WTC11 (cell line): ENCODE data around the gene ZNF664. TPM values are rescaled to one million over a fixed set of nuclear protein-coding genes. Genes with fewer than 3 reads are reported as not detected.

Experiments used
- ATAC-seq: fragments of 200-7000 bp; cut with Tn5 transposase; 2 replicates; pipeline ENCODE4 v1.10.0; 2021; ENCODE audit warnings: mild to moderate bottlenecking, moderate library complexity
- CTCF ChIA-PET: fragments of 300-600 bp; sonication (Branson Sonifier 250); formaldehyde crosslinking; loops from one replicate; lab custom pipeline; 2021; ENCODE audit warnings: antibody characterized with exemption; lab: Charles Lee
- POLR2A ChIA-PET: fragments of 350-600 bp; sonication (Branson Sonifier 250); formaldehyde crosslinking; loops from one replicate; lab custom pipeline; 2021; ENCODE audit warnings: antibody characterized with exemption; lab: Charles Lee
- DNase-seq: peaks from one replicate; pipeline ENCODE4 v3.0.0; 2021; ENCODE audit warnings: low spot score
- H3K27ac Mint-ChIP-seq: 2 replicates; pipeline ENCODE4 v1.8.0; 2021; ENCODE audit warnings: mixed read lengths
- H3K27me3 Mint-ChIP-seq: 2 replicates; pipeline ENCODE4 v1.8.0; 2021; ENCODE audit warnings: low read depth, mild to moderate bottlenecking, moderate library complexity, mixed read lengths
- H3K36me3 Mint-ChIP-seq: 2 replicates; pipeline ENCODE4 v1.8.0; 2021; ENCODE audit warnings: mixed read lengths
- H3K4me1 Mint-ChIP-seq: 2 replicates; pipeline ENCODE4 v1.8.0; 2022; ENCODE audit warnings: mixed read lengths
- H3K4me3 Mint-ChIP-seq: 2 replicates; pipeline ENCODE4 v1.8.0; 2021; ENCODE audit warnings: mild to moderate bottlenecking, moderate library complexity, mixed read lengths
- H3K9me3 Mint-ChIP-seq: 2 replicates; pipeline ENCODE4 v1.8.0; 2021; ENCODE audit warnings: mixed read lengths
- ATF1 ChIP-seq: sonication (generic); formaldehyde crosslinking; IDR thresholded peaks from 2 replicates; pipeline ENCODE4 v1.8.1; 2023; ENCODE audit warnings: mild to moderate bottlenecking, moderate library complexity, missing genetic modification reagents
- CREM ChIP-seq: sonication (generic); formaldehyde crosslinking; IDR thresholded peaks from 2 replicates; pipeline ENCODE4 v1.8.1; 2022; ENCODE audit warnings: mild to moderate bottlenecking, missing genetic modification reagents, moderate library complexity
- ELF4 ChIP-seq: sonication (generic); formaldehyde crosslinking; IDR thresholded peaks from 2 replicates; pipeline ENCODE4 v1.8.1; 2022; ENCODE audit warnings: low read depth, mild to moderate bottlenecking, moderate library complexity, missing genetic modification reagents
- ETV6 ChIP-seq: sonication (generic); formaldehyde crosslinking; IDR thresholded peaks from 2 replicates; pipeline ENCODE4 v1.8.1; 2022; ENCODE audit warnings: mild to moderate bottlenecking, missing genetic modification reagents
- HMGA2 ChIP-seq: fragments of 250-450 bp; sonication (Bioruptor Pico); IDR thresholded peaks from 2 replicates; pipeline ENCODE4 v1.4.0; 2021; ENCODE audit warnings: mild to moderate bottlenecking, moderate library complexity
- JAZF1 ChIP-seq: fragments of 250-450 bp; sonication (Bioruptor Pico); IDR thresholded peaks from 2 replicates; pipeline ENCODE4 v1.9.0; 2021; ENCODE audit warnings: moderate library complexity, mild to moderate bottlenecking, inconsistent platforms
- KAT7 ChIP-seq: sonication (generic); formaldehyde crosslinking; IDR thresholded peaks from 2 replicates; pipeline ENCODE4 v1.8.1; 2023; ENCODE audit warnings: missing genetic modification reagents, mild to moderate bottlenecking, borderline replicate concordance
- MYBL2 ChIP-seq: sonication (generic); formaldehyde crosslinking; IDR thresholded peaks from 2 replicates; pipeline ENCODE4 v1.8.1; 2023; ENCODE audit warnings: mild to moderate bottlenecking, moderate library complexity, missing genetic modification reagents
- NFYB ChIP-seq: sonication (generic); formaldehyde crosslinking; conservative IDR thresholded peaks from 2 replicates; pipeline ENCODE4 v1.8.0; 2022; ENCODE audit warnings: low read depth, missing genetic modification reagents
- NR1H2 ChIP-seq: sonication (generic); formaldehyde crosslinking; IDR thresholded peaks from 2 replicates; pipeline ENCODE4 v1.9.0; 2021; ENCODE audit warnings: mild to moderate bottlenecking, moderate library complexity, missing genetic modification reagents
- NR3C1 ChIP-seq: sonication (generic); formaldehyde crosslinking; conservative IDR thresholded peaks from 2 replicates; pipeline ENCODE4 v1.8.1; 2023; ENCODE audit warnings: low read depth, mild to moderate bottlenecking, missing genetic modification reagents
- OVOL2 ChIP-seq: fragments of 250-450 bp; sonication (Bioruptor Pico); IDR thresholded peaks from 2 replicates; pipeline ENCODE4 v1.9.0; 2021; ENCODE audit warnings: mild to moderate bottlenecking, borderline replicate concordance
- TCF7 ChIP-seq: sonication (generic); formaldehyde crosslinking; IDR thresholded peaks from 2 replicates; pipeline ENCODE4 v1.8.0; 2022; ENCODE audit warnings: mild to moderate bottlenecking, low read depth, missing genetic modification reagents, moderate library complexity
- TEAD4 ChIP-seq: sonication (generic); formaldehyde crosslinking; IDR thresholded peaks from 2 replicates; pipeline ENCODE4 v1.8.0; 2022; ENCODE audit warnings: mild to moderate bottlenecking, missing genetic modification reagents
- ZBTB21 ChIP-seq: sonication (generic); formaldehyde crosslinking; IDR thresholded peaks from 2 replicates; pipeline ENCODE4 v1.8.1; 2023; ENCODE audit warnings: mild to moderate bottlenecking, missing genetic modification reagents, borderline replicate concordance
- ZNF219 ChIP-seq: sonication (generic); formaldehyde crosslinking; IDR thresholded peaks from 2 replicates; pipeline ENCODE4 v1.8.0; 2023; ENCODE audit warnings: missing genetic modification reagents, mild to moderate bottlenecking, borderline replicate concordance
- ZNF232 ChIP-seq: sonication (generic); formaldehyde crosslinking; IDR thresholded peaks from 2 replicates; pipeline ENCODE4 v1.8.0; 2022; ENCODE audit warnings: mild to moderate bottlenecking, missing genetic modification reagents
- ZNF263 ChIP-seq: sonication (generic); formaldehyde crosslinking; IDR thresholded peaks from 2 replicates; pipeline ENCODE4 v1.8.1; 2022; ENCODE audit warnings: low read depth, mild to moderate bottlenecking, moderate library complexity, missing genetic modification reagents
- ZNF423 ChIP-seq: fragments of 250-450 bp; sonication (Bioruptor Pico); IDR thresholded peaks from 2 replicates; pipeline ENCODE4 v2.1.2; 2022; ENCODE audit warnings: mild to moderate bottlenecking, moderate library complexity
- ZNF671 ChIP-seq: fragments of 250-450 bp; sonication (Bioruptor Pico); IDR thresholded peaks from 2 replicates; pipeline ENCODE4 v1.8.0; 2021; ENCODE audit warnings: mild to moderate bottlenecking
- total RNA-seq: library from RNA; stranded (reverse); gene quantifications from 3 replicates; pipeline ENCODE4 v1.2.3, GENCODE V29; 2021
- TF ChIP-seq, protein P1 (sequence below): fragments of 250-450 bp; sonication (Bioruptor Pico); IDR thresholded peaks from 2 replicates; pipeline ENCODE4 v1.9.0; 2021; ENCODE audit warnings: mild to moderate bottlenecking
- TF ChIP-seq, protein P2 (sequence below): sonication (generic); formaldehyde crosslinking; IDR thresholded peaks from 2 replicates; pipeline ENCODE4 v1.8.1; 2022; ENCODE audit warnings: mild to moderate bottlenecking, missing genetic modification reagents, moderate library complexity, borderline replicate concordance
- TF ChIP-seq, protein P3 (sequence below): sonication (generic); formaldehyde crosslinking; IDR thresholded peaks from 2 replicates; pipeline ENCODE4 v1.8.1; 2023; ENCODE audit warnings: mild to moderate bottlenecking, missing genetic modification reagents, borderline replicate concordance
- TF ChIP-seq, protein P4 (sequence below): fragments of 250-450 bp; sonication (Bioruptor Pico); IDR thresholded peaks from 2 replicates; pipeline ENCODE4 v1.9.0; 2021; ENCODE audit warnings: mild to moderate bottlenecking, borderline replicate concordance

ZNF664 gene
- total RNA-seq, 1 experiment from 2014 or later: 61.7 TPM

DNA sequence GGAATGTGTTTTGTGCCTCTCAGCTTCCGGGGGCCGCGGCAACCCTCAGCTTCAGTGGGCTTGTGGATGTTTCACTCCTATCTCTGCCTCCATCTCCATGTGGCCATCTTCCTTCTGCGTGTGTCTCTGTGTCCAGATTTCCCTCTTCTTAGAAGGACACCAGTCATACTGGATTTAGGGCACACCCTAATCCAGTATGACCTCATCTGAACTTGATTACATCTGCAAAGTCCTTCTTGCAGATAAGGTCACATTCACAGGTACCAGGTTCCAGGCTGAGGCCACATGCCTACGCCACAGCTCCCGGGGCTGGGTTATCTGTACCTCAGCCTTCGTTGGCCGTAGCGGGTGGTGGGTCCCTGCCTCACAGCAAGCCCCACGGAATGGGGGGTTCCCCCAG, 68.9 kb downstream of the ZNF664 start:
- DNase-seq (no peak), ATAC-seq (no peak)
- Mint-ChIP-seq H3K36me3 (peaks cover 8% of the 10 kb centered on the region), H3K27me3 (peaks cover 3% of the 10 kb centered on the region; the same call in 1 of the 2 replicates), H3K9me3 (peaks cover 11% of the 10 kb centered on the region), H3K27ac (no peak overlapping the region), H3K4me3 (no peak overlapping the region)
- POLR2A ChIA-PET: no interaction called here
- no peak for TF ChIP-seq ATF1 (CRISPR knock-in tag)
- no peak for TF ChIP-seq NR1H2
- no peak for TF ChIP-seq MYBL2 (CRISPR knock-in tag)
- no peak for TF ChIP-seq OVOL2
- TF ChIP-seq, protein P1, sequence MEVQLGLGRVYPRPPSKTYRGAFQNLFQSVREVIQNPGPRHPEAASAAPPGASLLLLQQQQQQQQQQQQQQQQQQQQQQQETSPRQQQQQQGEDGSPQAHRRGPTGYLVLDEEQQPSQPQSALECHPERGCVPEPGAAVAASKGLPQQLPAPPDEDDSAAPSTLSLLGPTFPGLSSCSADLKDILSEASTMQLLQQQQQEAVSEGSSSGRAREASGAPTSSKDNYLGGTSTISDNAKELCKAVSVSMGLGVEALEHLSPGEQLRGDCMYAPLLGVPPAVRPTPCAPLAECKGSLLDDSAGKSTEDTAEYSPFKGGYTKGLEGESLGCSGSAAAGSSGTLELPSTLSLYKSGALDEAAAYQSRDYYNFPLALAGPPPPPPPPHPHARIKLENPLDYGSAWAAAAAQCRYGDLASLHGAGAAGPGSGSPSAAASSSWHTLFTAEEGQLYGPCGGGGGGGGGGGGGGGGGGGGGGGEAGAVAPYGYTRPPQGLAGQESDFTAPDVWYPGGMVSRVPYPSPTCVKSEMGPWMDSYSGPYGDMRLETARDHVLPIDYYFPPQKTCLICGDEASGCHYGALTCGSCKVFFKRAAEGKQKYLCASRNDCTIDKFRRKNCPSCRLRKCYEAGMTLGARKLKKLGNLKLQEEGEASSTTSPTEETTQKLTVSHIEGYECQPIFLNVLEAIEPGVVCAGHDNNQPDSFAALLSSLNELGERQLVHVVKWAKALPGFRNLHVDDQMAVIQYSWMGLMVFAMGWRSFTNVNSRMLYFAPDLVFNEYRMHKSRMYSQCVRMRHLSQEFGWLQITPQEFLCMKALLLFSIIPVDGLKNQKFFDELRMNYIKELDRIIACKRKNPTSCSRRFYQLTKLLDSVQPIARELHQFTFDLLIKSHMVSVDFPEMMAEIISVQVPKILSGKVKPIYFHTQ (CRISPR knock-in tag): no peak
- no peak for TF ChIP-seq NFYB (CRISPR knock-in tag)
- TF ChIP-seq, protein P2, sequence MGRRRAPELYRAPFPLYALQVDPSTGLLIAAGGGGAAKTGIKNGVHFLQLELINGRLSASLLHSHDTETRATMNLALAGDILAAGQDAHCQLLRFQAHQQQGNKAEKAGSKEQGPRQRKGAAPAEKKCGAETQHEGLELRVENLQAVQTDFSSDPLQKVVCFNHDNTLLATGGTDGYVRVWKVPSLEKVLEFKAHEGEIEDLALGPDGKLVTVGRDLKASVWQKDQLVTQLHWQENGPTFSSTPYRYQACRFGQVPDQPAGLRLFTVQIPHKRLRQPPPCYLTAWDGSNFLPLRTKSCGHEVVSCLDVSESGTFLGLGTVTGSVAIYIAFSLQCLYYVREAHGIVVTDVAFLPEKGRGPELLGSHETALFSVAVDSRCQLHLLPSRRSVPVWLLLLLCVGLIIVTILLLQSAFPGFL (CRISPR knock-in tag): no peak
- TF ChIP-seq, protein P3, sequence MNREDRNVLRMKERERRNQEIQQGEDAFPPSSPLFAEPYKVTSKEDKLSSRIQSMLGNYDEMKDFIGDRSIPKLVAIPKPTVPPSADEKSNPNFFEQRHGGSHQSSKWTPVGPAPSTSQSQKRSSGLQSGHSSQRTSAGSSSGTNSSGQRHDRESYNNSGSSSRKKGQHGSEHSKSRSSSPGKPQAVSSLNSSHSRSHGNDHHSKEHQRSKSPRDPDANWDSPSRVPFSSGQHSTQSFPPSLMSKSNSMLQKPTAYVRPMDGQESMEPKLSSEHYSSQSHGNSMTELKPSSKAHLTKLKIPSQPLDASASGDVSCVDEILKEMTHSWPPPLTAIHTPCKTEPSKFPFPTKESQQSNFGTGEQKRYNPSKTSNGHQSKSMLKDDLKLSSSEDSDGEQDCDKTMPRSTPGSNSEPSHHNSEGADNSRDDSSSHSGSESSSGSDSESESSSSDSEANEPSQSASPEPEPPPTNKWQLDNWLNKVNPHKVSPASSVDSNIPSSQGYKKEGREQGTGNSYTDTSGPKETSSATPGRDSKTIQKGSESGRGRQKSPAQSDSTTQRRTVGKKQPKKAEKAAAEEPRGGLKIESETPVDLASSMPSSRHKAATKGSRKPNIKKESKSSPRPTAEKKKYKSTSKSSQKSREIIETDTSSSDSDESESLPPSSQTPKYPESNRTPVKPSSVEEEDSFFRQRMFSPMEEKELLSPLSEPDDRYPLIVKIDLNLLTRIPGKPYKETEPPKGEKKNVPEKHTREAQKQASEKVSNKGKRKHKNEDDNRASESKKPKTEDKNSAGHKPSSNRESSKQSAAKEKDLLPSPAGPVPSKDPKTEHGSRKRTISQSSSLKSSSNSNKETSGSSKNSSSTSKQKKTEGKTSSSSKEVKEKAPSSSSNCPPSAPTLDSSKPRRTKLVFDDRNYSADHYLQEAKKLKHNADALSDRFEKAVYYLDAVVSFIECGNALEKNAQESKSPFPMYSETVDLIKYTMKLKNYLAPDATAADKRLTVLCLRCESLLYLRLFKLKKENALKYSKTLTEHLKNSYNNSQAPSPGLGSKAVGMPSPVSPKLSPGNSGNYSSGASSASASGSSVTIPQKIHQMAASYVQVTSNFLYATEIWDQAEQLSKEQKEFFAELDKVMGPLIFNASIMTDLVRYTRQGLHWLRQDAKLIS (CRISPR knock-in tag): no peak
- TF ChIP-seq ZNF671: no peak
- no peak for TF ChIP-seq JAZF1 (CRISPR knock-in tag)
- no peak for TF ChIP-seq ZNF219 (CRISPR knock-in tag)
- TF ChIP-seq ETV6 (CRISPR knock-in tag): no peak
- TF ChIP-seq, all 79 proteins: peak for 0
- CTCF ChIA-PET: interaction anchor here (1.1 to 1.9 kb wide), 3 partner anchors 9 to 274 kb away, joined by 4 to 12 read pairs (median 7); no protein-coding TSS in a partner anchor
- peaks cover 31% of the 10 kb centered on the region for H3K4me1 Mint-ChIP-seq

DNA sequence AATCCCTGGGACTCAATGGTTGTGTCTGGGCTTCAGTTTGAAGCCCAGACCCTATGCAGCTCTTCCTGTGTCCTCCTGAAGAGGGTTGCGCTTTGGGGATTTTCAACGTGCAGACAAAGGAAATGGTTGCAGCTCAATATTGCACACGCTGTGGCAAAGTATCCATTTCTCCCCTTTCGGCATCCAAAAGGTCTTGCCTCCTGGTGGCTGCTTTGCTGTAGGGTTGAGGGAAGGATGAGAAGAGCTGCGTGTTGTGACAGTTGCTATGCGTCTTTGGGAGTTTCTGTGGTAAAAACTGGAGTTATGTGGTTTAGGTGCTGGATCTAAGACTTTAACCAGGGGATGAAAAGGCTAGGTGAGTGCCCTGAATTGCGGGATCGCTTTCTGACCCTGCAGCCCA, 71.0 kb downstream of the ZNF664 start:
- Mint-ChIP-seq H3K9me3 (peaks cover 30% of the 10 kb centered on the region), H3K27ac (no peak overlapping the region), H3K4me3 (no peak overlapping the region), H3K27me3 (peaks cover 3% of the 10 kb centered on the region; the same call in 1 of the 2 replicates), H3K36me3 (peaks cover 24% of the 10 kb centered on the region), H3K4me1 (peaks cover 22% of the 10 kb centered on the region)
- ATAC-seq: no peak
- ChIA-PET POLR2A (interaction anchor here (0.6 to 1.5 kb wide), 2 partner anchors 96 to 530 kb away, joined by 4 to 8 read pairs; no protein-coding TSS in a partner anchor), CTCF (interaction anchor here (0.8 to 3.5 kb wide), 11 partner anchors 10 to 728 kb away, joined by 3 to 34 read pairs (median 4); no protein-coding TSS in a partner anchor)
- DNase-seq: no peak
- no peak for TF ChIP-seq CREM (CRISPR knock-in tag)
- TF ChIP-seq ZNF423 (CRISPR knock-in tag): no peak
- TF ChIP-seq, protein P4, sequence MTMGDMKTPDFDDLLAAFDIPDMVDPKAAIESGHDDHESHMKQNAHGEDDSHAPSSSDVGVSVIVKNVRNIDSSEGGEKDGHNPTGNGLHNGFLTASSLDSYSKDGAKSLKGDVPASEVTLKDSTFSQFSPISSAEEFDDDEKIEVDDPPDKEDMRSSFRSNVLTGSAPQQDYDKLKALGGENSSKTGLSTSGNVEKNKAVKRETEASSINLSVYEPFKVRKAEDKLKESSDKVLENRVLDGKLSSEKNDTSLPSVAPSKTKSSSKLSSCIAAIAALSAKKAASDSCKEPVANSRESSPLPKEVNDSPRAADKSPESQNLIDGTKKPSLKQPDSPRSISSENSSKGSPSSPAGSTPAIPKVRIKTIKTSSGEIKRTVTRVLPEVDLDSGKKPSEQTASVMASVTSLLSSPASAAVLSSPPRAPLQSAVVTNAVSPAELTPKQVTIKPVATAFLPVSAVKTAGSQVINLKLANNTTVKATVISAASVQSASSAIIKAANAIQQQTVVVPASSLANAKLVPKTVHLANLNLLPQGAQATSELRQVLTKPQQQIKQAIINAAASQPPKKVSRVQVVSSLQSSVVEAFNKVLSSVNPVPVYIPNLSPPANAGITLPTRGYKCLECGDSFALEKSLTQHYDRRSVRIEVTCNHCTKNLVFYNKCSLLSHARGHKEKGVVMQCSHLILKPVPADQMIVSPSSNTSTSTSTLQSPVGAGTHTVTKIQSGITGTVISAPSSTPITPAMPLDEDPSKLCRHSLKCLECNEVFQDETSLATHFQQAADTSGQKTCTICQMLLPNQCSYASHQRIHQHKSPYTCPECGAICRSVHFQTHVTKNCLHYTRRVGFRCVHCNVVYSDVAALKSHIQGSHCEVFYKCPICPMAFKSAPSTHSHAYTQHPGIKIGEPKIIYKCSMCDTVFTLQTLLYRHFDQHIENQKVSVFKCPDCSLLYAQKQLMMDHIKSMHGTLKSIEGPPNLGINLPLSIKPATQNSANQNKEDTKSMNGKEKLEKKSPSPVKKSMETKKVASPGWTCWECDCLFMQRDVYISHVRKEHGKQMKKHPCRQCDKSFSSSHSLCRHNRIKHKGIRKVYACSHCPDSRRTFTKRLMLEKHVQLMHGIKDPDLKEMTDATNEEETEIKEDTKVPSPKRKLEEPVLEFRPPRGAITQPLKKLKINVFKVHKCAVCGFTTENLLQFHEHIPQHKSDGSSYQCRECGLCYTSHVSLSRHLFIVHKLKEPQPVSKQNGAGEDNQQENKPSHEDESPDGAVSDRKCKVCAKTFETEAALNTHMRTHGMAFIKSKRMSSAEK (CRISPR knock-in tag): no peak
- TF ChIP-seq ELF4: no peak
- TF ChIP-seq ZBTB21 (CRISPR knock-in tag): no peak
- no peak for TF ChIP-seq ZNF232 (CRISPR knock-in tag)
- TF ChIP-seq HMGA2 (CRISPR knock-in tag): no peak
- TF ChIP-seq ZNF263 (CRISPR knock-in tag): no peak
- no peak for TF ChIP-seq KAT7 (CRISPR knock-in tag)
- no peak for TF ChIP-seq TEAD4 (CRISPR knock-in tag)
- no peak for TF ChIP-seq TCF7 (CRISPR knock-in tag)
- TF ChIP-seq NR3C1 (CRISPR knock-in tag): no peak
- TF ChIP-seq ZNF219 (CRISPR knock-in tag): no peak
